GM19438 (cell line): ENCODE results near the gene ANGPT4.
"Not testable (repeated sequence)": the region's sequence is repeated elsewhere in the genome, so short reads cannot be mapped to it uniquely, and the experiment has no call there.

ENCODE experiments used
- ATAC-seq: cut with Tn5 transposase; IDR thresholded peaks from one replicate; pipeline ENCODE4 v1.9.1; 2021; ENCODE audit warnings: low read depth; ENCODE audit not compliant: unreplicated experiment

The ANGPT4 gene

DNA sequence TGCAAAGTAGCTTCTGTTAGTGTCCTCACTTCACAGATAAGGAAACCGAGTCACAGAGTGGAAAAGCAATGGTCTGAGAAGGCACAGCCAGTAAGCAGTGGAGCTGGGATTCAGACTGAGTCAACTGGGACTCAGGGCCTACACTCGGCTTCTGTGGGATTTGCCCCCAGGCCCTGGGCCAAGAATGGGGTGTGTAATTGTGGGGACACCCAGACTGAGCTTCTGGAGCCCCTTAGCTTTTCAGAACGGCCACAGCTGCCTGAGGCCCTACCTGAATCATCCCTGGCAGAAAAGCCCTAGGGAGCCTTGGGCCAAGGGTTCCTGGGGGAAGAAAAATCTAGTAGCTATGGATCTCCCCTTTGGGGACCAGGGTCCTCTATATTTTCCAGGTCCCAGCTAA, 6.5 kb downstream of the ANGPT4 start:
- no peak for ATAC-seq

DNA sequence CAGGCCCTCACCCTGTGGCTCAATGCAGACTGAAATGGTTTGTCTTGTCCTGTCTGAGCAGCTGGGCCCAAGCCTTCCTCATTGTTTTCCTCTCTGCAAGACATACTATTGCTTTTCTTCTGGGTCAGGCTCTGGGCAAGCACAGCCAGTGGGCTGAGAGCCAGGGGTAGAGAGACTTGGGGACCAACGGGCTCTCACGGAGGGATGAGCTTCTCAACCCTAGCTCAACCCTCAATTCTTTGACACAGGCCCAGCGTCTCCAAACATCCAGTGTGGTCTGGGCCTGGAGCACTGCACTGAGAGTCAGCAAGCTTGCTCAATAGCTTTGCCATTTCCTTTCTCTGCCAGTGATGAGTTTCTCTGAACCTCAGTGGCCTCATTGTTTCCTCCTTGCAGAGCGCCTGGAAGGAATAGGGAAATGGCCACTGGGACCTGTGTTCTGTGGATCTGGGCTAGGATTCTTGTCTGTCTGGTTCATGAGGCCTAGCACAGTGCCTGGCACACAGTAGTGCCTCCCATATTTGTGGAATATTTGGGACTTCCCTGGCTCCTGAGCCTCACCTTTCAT, 9.3 kb downstream of the ANGPT4 start:
- ATAC-seq: no peak

DNA sequence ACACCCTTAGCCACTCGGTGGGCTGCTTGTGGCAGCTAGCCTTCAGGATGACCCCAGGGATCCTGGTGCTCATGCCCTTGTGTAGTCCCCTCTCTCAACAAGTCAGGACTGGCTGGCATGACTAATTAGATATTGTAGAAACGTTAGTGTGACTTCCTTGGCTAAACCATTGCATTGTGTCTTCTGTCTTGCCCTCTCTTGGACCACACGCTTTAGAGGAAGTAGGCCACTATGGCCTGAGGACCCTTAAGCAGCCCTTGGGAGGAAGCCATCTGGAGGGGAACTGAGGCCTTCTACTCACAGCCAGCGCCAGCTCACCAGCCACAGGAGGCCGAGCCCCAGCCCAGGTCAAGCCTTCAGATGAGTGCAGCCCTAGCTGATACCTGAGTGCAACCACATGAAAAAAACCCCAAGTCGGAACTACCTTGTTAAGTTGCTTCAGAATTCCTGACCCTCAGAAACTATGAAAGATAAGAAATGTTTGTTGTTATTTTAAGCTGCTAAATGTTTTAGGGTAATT, 10.1 kb downstream of the ANGPT4 start:
- no peak for ATAC-seq

DNA sequence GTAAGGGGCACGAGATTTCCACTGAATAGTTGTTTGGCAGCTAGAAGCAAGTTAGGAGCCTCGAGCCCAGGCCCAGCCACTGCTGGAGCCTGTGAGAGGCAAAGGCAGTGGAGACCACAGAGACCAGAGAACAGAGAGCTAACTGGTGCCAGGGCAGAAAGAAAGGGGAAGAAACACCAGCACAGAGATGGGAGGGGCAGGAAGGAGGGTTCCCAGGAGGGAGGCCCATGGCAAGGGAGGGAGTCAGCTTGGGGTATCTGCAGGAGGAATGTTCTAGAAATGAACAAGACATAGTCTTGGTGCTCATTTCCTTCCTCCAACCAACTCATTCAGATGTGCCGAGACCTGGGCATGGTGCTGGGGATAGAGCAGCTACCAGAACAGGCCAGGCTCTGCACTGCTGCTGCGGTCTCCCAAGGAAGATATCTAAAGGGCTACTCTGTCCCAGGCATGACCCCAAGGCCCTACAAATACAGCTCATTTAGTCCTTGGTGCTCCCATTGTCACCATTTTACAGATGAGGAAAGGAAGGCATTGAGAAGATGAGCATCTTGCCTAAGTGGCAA, 10.7 kb downstream of the ANGPT4 start:
- ATAC-seq: no peak

GRCh38 chr20:904039-904545, 12.0 kb downstream of the ANGPT4 start:
- ATAC-seq: no peak

GRCh38 chr20:897436-897835, 18.7 kb downstream of the ANGPT4 start:
- not testable (repeated sequence) for ATAC-seq

DNA sequence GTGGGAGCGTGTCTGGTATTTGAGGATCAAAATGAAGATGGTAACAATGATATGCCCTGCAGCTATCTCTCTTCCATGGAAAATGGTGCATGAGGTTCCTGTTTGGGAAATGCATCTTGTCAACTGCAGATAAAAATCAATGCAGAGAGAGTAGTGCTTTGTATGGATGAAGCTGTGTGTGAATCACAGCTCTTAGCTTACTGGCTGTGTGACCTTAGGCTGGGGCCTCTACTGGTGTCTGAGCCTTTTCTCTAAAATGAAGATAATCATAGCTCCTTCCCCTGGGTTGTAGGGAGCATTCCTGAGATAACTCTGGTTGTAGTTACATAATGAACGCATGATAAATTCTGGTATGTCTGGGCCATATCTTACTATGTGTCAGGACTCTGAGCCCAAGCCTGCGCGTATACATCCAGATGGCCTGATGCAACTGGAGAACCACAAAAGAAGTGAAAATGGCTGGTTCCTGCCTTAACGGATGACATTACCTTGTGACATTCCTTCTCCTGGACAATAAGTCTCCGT, 19.6 kb downstream of the ANGPT4 start:
- ATAC-seq: no peak

DNA sequence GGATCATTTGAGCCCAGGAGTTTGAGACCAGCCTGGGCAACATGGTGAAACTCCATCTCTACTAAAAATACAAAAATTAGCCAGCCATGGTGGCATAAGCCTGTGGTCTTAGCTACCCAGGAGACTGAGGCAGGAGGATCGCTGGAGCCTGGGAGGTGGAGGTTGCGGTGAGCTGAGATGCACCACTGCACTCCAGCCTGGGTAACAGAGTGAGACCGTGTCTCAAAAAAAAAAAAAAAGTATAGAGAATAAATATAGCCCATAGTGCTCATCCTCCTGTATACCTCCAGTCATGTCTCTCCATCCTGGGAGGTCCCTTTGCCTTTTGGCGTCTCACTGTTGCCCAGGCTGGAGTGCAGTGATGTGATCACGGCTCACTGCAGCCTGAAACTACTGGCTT, 23.8 kb downstream of the ANGPT4 start:
- ATAC-seq: not testable (repeated sequence)

DNA sequence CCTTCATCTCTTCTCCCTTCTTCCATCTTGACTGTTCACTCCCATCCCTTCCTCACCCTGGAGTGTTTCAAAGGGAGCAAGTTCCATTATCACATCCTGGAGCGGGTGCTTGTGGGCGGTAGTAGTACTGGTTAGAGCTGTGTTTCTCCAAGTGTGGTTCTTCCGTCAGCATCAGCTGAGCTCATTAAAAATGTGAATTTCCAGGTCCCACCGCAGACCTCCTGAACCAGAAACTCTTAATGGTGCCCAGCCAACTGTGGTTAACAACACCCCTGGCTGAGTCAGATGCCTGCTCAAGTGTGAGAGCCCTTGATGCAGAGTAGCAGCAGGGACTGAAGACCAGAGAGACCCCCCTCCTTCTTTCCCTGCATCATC, 24.4 kb downstream of the ANGPT4 start:
- ATAC-seq: no peak

- ATAC-seq: no peak
Observed at GRCh38 chr20:891058-891705, 25.0 kb downstream of the ANGPT4 start.

DNA sequence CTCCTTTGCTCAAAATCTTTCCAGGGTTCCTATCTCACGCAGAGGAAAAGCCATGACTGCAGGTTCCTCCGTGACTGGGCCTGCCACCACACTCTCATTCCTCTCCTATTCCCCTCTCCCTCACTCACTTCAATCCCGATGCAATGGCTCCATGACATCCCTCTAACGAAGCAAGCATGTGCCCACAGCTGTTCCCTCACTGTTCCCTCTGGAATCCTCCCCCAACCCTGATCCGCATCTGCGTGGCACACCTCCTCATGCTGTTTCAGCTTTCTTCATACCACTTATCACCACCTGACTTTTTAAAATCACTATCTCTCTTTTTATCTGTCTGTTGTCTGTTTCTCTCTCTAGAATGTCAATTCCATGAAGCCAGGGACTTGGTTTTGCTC, 25.5 kb downstream of the ANGPT4 start:
- ATAC-seq: no peak

DNA sequence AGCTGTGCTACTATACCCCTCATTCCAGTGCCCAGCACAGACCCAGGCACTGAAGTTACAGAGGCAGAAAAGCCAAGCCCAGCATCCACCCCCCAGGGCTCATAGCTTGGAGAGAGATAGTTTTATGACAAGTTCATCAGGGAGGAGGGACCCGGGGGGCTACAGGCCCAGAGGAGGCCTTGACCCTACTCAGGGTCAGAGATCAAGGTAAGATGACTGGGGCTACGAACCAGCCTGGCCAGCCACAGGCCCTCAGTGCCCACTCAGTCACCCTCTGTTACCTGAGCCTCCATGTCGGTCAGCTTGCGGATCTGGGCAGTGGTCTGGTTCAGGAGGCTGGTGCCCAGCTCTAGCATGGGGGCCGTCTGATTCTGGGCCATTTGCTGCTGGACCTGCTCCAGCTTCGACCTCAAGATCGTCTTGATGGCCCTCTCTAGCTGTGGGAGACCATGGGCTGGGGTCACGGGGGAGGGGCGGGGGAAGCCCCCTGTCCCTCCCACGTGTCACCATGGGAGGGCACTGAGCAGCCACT, 26.1 kb downstream of the ANGPT4 start:
- ATAC-seq: no peak

GRCh38 chr20:889106-889505, 27.0 kb downstream of the ANGPT4 start:
- ATAC-seq: no peak

GRCh38 chr20:888057-888456, 28.1 kb downstream of the ANGPT4 start:
- ATAC-seq: no peak

DNA sequence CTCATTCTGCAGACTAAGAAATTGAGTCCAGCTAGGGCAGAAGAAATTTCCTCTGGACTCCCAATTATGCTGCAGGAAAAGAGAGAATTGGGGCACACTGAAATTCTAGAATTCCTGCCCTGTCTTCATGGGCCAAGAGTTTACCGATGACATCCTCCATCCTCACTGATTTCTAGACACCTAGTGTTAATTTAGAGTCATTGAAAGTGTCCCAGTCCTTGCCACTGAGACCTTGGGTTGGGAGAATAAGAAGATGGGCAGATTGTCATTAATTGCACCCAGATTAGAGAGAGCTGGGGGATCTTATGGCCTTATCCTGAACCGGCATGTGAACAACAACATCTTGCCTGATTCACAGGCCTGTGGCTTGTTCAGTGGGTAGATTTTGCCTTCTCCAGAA, 29.0 kb downstream of the ANGPT4 start:
- ATAC-seq: no peak

- no peak for ATAC-seq
Observed at GRCh38 chr20:884983-885952, 30.9 kb downstream of the ANGPT4 start.

DNA sequence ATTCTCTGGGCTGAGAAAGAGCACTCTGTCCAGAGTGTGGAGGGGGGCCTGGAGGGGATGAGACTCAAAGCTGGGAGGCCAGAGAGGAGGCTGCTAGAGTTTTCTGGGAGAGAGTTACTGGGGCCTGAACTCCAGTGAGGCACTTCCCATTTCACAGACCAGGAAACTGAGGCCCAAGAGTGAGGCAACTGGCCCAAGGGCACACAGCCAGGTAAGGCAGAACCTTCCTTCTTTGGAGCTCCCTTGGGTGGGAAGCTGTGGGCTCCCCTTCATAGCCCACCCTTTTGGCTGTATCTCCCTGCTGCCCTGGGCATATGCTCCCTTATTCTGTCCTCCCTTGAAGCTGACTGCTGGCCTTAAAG, 34.4 kb downstream of the ANGPT4 start:
- no peak for ATAC-seq

- no peak for ATAC-seq
Observed at GRCh38 chr20:881051-881782, 34.9 kb downstream of the ANGPT4 start.

DNA sequence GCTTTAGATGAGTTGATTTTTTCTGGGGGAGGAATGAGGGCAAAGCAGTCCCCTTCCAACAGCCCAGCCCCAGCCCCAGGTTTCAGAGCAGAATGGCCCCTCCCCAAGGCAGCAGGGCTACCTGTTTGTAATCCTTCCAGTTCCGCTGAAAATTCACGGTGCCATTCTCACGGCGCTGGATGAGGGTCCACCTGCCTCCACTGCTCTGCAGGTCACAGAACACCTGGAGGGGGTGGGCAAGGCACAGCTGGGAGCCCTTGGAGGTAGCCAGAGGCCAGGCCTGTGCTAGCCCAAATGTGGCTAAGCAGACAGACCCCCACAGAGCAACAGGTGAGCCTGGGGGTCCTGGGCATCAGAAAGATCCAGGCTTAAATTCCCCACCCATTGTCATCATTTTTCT, 36.5 kb downstream of the ANGPT4 start:
- ATAC-seq: no peak
